Effector memory CD8-positive, alpha-beta T cell (primary cell): Measurements from ENCODE around the gene IGSF21.
"Not testable (repeated sequence)": the region's sequence is repeated elsewhere in the genome, so short reads cannot be mapped to it uniquely, and the experiment has no call there.

Source experiments
- ATAC-seq: fragments of 150-1000 bp; cut with Tn5 transposase; replicated peaks from 2 replicates; pipeline ENCODE4 v1.10.0; 2021; ENCODE audit warnings: mild to moderate bottlenecking, moderate library complexity
- DNase-seq, 3 experiments: peaks; one replicate each; pipeline ENCODE4 v3.0.0; 2021
- H3K27ac Mint-ChIP-seq, 2 donors: one replicate each; pipeline ENCODE4 v1.8.0; 2022; ENCODE audit warnings: mild to moderate bottlenecking in 2 of 2, mixed read lengths in 2 of 2, moderate library complexity in 2 of 2
- H3K27me3 Mint-ChIP-seq, 2 donors: one replicate each; pipeline ENCODE4 v1.8.0; 2022; ENCODE audit warnings: mixed read lengths in 2 of 2
- H3K36me3 Mint-ChIP-seq: one replicate; pipeline ENCODE4 v1.8.0; 2022; ENCODE audit warnings: mild to moderate bottlenecking, moderate library complexity, mixed read lengths; ENCODE audit not compliant: insufficient read depth
- H3K4me1 Mint-ChIP-seq, 2 donors: one replicate each; pipeline ENCODE4 v1.8.0; 2022; ENCODE audit warnings: low read depth in 2 of 2, mixed read lengths in 2 of 2
- H3K4me3 Mint-ChIP-seq, 2 donors: one replicate each; pipeline ENCODE4 v1.8.0; 2022; ENCODE audit warnings: mild to moderate bottlenecking in 2 of 2, mixed read lengths in 2 of 2, moderate library complexity in 2 of 2
- H3K9me3 Mint-ChIP-seq, 2 donors: one replicate each; pipeline ENCODE4 v1.8.0; 2022; ENCODE audit warnings: mixed read lengths in 2 of 2

The IGSF21 gene

GRCh38 chr1:18149027-18149641 lies 41.5 kb downstream of the IGSF21 start:
- H3K36me3 Mint-ChIP-seq: no peaks in the 10 kb centered on the region
- no peak for DNase-seq
- peaks cover 0 to 46% of the 10 kb centered on the region in 2 donors for H3K27me3 Mint-ChIP-seq
- H3K9me3 Mint-ChIP-seq: no peaks in the 10 kb centered on the region
- H3K27ac Mint-ChIP-seq: no peak overlapping the region
- no peaks in the 10 kb centered on the region for H3K4me1 Mint-ChIP-seq
- no peak overlapping the region for H3K4me3 Mint-ChIP-seq
- ATAC-seq: no peak

GRCh38 chr1:18151436-18152122 lies 44.0 kb downstream of the IGSF21 start:
- no peaks in the 10 kb centered on the region for H3K4me1 Mint-ChIP-seq
- no peaks in the 10 kb centered on the region for H3K9me3 Mint-ChIP-seq
- no peaks in the 10 kb centered on the region for H3K36me3 Mint-ChIP-seq
- H3K4me3 Mint-ChIP-seq: no peak overlapping the region
- DNase-seq (no peak), ATAC-seq (no peak)
- peaks cover 9 to 26% of the 10 kb centered on the region in 2 donors for H3K27me3 Mint-ChIP-seq
- H3K27ac Mint-ChIP-seq: no peak overlapping the region

DNA sequence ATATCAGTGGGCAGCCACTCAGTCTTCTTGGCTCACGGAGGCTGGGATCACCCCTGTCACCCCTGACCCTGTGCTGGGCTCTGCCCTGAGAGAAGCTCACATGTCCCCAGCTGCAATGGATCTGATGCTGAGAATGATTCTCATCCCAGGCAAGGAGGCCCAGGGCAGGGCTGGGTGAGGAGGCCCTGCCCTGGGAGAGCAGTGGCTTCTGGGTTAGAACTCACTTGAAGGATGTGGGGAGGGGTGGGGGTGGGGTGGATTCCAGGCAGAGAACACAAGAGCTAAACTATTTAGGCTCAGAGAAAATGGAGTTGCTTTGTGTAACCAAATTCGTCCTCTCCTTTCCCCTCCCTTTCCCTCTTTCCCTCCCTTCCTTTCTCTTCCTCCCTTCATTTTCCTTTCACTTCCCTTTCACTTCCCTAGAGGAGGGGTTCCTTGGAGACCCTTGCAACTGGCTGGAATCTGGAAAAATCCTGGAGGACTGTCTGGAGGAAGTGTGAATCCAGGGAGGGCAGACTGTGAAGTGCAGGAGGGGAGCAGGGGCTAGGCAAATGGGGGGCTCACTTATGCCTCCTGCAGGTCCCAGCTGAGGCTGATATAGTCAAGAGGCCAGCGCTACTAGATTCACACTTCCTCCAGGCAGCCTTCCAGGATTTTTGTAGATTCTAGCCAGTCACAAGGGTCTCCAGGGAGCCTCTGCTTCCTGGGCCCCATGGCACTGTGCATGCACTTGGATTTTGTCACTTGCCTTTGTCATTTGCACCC lies 47.0 kb downstream of the IGSF21 start:
- no peaks in the 10 kb centered on the region for H3K9me3 Mint-ChIP-seq

DNA sequence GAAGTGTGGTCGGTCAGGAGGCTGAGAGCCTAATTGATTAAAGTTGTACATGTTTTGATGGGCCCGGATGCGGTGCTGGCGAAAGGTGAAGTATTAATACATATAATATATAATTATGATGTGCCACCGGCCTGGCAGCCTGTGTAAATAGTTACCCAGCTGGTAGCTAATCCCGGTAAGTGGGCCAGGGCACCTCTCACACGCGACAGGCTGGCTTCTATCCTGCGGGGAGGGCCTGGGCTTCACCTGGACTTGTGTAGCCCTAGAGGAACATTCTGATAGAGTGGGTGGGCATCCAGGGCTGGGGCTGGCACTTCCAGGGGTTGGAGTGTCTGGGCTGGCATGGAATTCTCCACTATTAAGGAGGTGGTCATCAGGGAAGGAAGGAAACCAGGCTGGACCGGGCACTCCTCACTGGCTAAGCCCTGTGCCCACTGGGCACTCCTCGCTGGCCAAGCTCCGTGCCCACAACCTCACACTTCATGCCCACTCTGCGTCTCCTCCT lies 48.3 kb downstream of the IGSF21 start:
- H3K9me3 Mint-ChIP-seq: no peaks in the 10 kb centered on the region
- H3K4me1 Mint-ChIP-seq: peaks cover 0 to 2% of the 10 kb centered on the region in 2 donors
- H3K27me3 Mint-ChIP-seq: peaks cover 31 to 42% of the 10 kb centered on the region in 2 donors
- no peak overlapping the region for H3K27ac Mint-ChIP-seq
- no peak overlapping the region for H3K4me3 Mint-ChIP-seq
- no peak for DNase-seq
- ATAC-seq: no peak
- no peaks in the 10 kb centered on the region for H3K36me3 Mint-ChIP-seq

More for the DNA sequence above, 47.0 kb downstream of the IGSF21 start:
- Mint-ChIP-seq H3K27me3 (peaks cover 23 to 29% of the 10 kb centered on the region in 2 donors), H3K4me1 (no peaks in the 10 kb centered on the region), H3K27ac (no peak overlapping the region), H3K36me3 (no peaks in the 10 kb centered on the region), H3K4me3 (no peak overlapping the region)
- ATAC-seq (no peak), DNase-seq (no peak)

DNA sequence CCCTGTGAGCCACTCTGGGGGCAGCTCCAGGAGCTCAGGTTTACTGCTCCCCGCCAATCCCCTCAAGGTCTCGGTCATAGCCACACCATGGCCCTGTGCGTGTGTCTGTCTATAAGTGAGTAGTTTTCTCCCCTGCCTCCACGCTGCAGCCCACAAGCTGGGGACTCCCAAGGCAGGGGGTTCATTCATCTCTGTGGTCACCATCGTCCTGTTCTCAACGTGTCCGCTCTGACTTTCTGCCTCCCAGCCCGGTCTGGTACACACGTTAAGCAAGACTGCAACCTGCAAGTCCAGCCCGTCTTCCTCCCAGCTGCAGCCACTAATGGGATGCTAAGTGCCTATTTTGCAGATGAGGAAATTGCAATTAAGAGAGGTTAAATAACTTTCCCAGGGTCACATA lies 49.8 kb downstream of the IGSF21 start:
- Mint-ChIP-seq H3K27ac (no peak overlapping the region), H3K9me3 (no peaks in the 10 kb centered on the region), H3K27me3 (peaks cover 31 to 42% of the 10 kb centered on the region in 2 donors), H3K36me3 (no peaks in the 10 kb centered on the region), H3K4me3 (no peak overlapping the region), H3K4me1 (peaks cover 0 to 2% of the 10 kb centered on the region in 2 donors)
- ATAC-seq: no peak
- no peak for DNase-seq

GRCh38 chr1:18157968-18158367 lies 50.4 kb downstream of the IGSF21 start:
- H3K27me3 Mint-ChIP-seq: peaks cover 36 to 48% of the 10 kb centered on the region in 2 donors
- DNase-seq (no peak), ATAC-seq (no peak)
- no peaks in the 10 kb centered on the region for H3K9me3 Mint-ChIP-seq
- no peaks in the 10 kb centered on the region for H3K36me3 Mint-ChIP-seq
- peaks cover 0 to 2% of the 10 kb centered on the region in 2 donors for H3K4me1 Mint-ChIP-seq
- no peak overlapping the region for H3K27ac Mint-ChIP-seq
- no peak overlapping the region for H3K4me3 Mint-ChIP-seq

DNA sequence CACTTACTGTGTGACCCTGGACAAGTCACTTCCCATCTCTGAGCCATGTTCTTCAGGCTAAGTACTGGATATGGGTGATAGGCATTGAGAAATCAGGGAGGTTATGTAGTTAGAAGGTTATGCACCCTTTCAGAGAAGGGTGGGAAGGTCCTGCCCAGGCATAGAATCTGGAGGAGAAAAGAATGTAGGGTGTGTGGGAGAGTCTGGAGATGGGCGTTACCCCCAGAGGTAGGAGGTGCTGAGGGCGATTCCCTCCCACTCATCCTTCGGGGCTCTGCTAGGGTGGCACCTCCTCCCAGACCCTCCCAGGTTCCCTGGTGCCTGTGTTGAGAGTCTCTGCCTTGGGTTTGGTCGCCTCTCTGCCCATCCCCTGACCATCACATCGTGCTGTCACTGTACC lies 51.1 kb downstream of the IGSF21 start:
- ATAC-seq (no peak), DNase-seq (no peak)
- H3K27me3 Mint-ChIP-seq: peaks cover 40 to 50% of the 10 kb centered on the region in 2 donors
- no peaks in the 10 kb centered on the region for H3K9me3 Mint-ChIP-seq
- H3K4me3 Mint-ChIP-seq: no peak overlapping the region
- peaks cover 0 to 2% of the 10 kb centered on the region in 2 donors for H3K4me1 Mint-ChIP-seq
- H3K36me3 Mint-ChIP-seq: no peaks in the 10 kb centered on the region
- H3K27ac Mint-ChIP-seq: no peak overlapping the region

DNA sequence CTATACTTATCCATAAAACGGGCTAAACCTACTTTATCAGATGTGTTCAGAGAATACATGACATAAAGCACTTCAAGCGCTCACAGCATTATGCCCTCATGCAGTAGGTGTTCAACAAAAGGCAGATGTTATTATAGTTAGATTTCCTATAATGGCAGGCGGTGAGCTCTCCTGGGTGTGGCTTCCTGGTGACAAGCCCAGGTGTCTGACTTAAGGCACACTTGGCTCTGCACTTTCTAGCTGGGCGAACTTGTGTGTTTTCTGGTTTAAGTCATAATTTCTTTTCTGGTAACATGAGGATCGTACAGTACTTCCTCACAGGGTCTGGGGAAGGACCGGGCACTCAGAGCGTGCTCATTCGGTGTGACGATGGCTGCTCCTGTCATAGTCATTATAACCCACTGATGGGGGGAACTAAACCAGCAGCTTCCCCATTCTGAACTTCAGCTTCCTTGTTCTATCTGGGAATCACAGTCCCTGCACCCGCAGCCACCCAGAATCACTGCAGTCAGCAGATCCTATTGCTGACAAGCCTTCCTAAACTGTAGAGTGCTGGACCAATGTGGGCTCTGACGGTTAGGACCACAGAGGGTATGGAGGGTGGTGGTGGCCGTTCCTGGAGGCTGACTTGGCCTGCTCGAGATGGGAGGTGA lies 52.8 kb downstream of the IGSF21 start:
- no peak for DNase-seq
- Mint-ChIP-seq H3K9me3 (no peaks in the 10 kb centered on the region), H3K4me3 (no peak overlapping the region), H3K36me3 (no peaks in the 10 kb centered on the region), H3K4me1 (peaks cover 0 to 2% of the 10 kb centered on the region in 2 donors), H3K27ac (no peak overlapping the region), H3K27me3 (peaks cover 45 to 60% of the 10 kb centered on the region in 2 donors)
- no peak for ATAC-seq

- no peaks in the 10 kb centered on the region for H3K9me3 Mint-ChIP-seq
Measured at GRCh38 chr1:18161690-18162089, 54.1 kb downstream of the IGSF21 start.

DNA sequence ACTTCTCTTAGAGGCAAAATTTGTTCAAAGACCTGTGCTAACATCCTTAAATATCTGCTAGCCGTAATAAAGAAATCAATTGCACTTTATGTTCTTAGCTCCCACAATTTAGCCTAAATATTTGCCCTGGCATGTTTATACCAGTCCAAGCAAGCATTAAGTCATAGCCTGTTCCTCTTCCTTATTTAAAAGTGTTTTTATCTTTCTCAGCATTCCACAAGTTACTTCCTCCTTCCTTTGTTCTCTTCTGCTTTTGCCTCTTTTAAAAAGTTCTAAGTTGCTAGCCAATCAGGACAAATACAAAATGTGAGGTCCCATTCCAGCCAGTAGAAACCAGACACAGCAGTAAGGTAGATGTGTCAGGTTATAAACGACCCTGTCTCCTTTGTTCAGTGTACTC lies 58.0 kb downstream of the IGSF21 start:
- H3K27me3 Mint-ChIP-seq: peaks cover 42 to 64% of the 10 kb centered on the region in 2 donors
- H3K36me3 Mint-ChIP-seq, H3K4me3 Mint-ChIP-seq, H3K4me1 Mint-ChIP-seq, ATAC-seq, DNase-seq, H3K9me3 Mint-ChIP-seq, H3K27ac Mint-ChIP-seq: not testable (repeated sequence)

More at GRCh38 chr1:18161690-18162089, 54.1 kb downstream of the IGSF21 start:
- H3K4me1 Mint-ChIP-seq: peaks cover 0 to 2% of the 10 kb centered on the region in 2 donors
- DNase-seq: no peak
- H3K27me3 Mint-ChIP-seq: peaks cover 41 to 66% of the 10 kb centered on the region in 2 donors
- H3K36me3 Mint-ChIP-seq: no peaks in the 10 kb centered on the region
- ATAC-seq: no peak
- H3K27ac Mint-ChIP-seq: no peak overlapping the region
- H3K4me3 Mint-ChIP-seq: no peak overlapping the region

- DNase-seq (no peak), ATAC-seq (no peak)
- Mint-ChIP-seq H3K4me1 (no peaks in the 10 kb centered on the region), H3K27ac (no peak overlapping the region), H3K27me3 (peaks cover 44 to 63% of the 10 kb centered on the region in 2 donors), H3K9me3 (no peaks in the 10 kb centered on the region), H3K36me3 (no peaks in the 10 kb centered on the region), H3K4me3 (no peak overlapping the region)
Measured at GRCh38 chr1:18166341-18166740, 58.7 kb downstream of the IGSF21 start.

GRCh38 chr1:18166929-18167328 lies 59.3 kb downstream of the IGSF21 start:
- Mint-ChIP-seq H3K27me3 (peaks cover 44 to 62% of the 10 kb centered on the region in 2 donors), H3K4me3 (no peak overlapping the region), H3K36me3 (no peaks in the 10 kb centered on the region), H3K4me1 (no peaks in the 10 kb centered on the region), H3K9me3 (no peaks in the 10 kb centered on the region), H3K27ac (no peak overlapping the region)
- ATAC-seq (no peak), DNase-seq (no peak)

GRCh38 chr1:18170444-18170843 lies 62.8 kb downstream of the IGSF21 start:
- Mint-ChIP-seq H3K4me3 (no peak overlapping the region), H3K27ac (no peak overlapping the region), H3K27me3 (peaks cover 39 to 61% of the 10 kb centered on the region in 2 donors), H3K4me1 (peaks cover 0 to 3% of the 10 kb centered on the region in 2 donors), H3K9me3 (no peaks in the 10 kb centered on the region), H3K36me3 (no peaks in the 10 kb centered on the region)
- DNase-seq (no peak), ATAC-seq (no peak)
